IMR-90 (cell line): Measurements from ENCODE around the gene DUS4L.

Experiments
- POLR2A ChIP-seq: IDR thresholded peaks from 2 replicates; pipeline ENCODE4 v1.6.1; 2012; ENCODE audit warnings: mild to moderate bottlenecking, low read depth, low read length
- TF ChIP-seq, protein P1 (sequence below): conservative IDR thresholded peaks from 2 replicates; pipeline ENCODE4 v1.5.1; 2012; ENCODE audit warnings: mild to moderate bottlenecking, low read depth, low read length, improper control_type of control experiment

DNA sequence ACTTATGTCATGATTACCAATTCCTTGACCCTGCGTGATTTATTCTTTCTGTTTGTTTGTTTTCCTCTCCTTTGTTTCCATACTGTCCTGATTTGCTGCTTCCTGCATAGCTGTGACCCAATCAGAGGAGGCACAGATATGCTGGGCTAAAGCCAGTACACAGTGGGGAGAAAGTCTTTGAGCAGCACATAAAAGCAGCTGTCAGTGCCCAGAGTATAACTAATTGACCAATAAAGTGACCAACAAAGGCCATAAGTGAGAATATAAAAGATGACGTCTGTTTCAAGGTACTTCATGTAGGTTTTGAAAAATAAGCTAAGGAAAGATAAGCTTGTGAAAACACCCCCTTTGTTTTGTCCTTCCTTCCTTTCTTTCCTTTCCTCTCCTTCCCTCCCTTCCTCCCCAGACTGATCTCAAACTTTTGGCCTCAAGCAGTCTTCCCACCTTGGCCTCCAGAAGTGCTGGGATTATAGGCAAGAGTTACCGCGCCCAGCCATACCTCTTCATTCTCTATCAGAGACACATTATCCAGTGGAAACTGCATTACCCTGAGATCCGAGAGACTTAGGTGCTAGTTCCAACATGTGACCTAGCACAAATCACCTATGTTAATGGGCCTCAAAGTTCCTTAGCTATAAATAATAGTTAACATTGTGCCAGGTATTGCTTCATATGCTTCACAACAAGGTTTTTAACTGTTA lies 33.3 kb downstream of the DUS4L start:
- TF ChIP-seq, protein P1, sequence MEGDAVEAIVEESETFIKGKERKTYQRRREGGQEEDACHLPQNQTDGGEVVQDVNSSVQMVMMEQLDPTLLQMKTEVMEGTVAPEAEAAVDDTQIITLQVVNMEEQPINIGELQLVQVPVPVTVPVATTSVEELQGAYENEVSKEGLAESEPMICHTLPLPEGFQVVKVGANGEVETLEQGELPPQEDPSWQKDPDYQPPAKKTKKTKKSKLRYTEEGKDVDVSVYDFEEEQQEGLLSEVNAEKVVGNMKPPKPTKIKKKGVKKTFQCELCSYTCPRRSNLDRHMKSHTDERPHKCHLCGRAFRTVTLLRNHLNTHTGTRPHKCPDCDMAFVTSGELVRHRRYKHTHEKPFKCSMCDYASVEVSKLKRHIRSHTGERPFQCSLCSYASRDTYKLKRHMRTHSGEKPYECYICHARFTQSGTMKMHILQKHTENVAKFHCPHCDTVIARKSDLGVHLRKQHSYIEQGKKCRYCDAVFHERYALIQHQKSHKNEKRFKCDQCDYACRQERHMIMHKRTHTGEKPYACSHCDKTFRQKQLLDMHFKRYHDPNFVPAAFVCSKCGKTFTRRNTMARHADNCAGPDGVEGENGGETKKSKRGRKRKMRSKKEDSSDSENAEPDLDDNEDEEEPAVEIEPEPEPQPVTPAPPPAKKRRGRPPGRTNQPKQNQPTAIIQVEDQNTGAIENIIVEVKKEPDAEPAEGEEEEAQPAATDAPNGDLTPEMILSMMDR, result no peak
- TF ChIP-seq POLR2A, result no peak
